Cardiac muscle cell (in vitro differentiated cells and primary cell): ENCODE results near the gene DDC. TPM values are rescaled to one million over a fixed set of nuclear protein-coding genes. Genes with fewer than 3 reads are reported as not detected.

Experiments used
- DNase-seq, 2 donors: peaks; one replicate each; pipeline versions ENCODE4 v3.0.0 to v3.0.0-alpha.2; 2010 to 2017; ENCODE audit warnings: low read depth in 1 of 2, low spot score in 1 of 2
- H3K27ac ChIP-seq: fragments of 200-600 bp; sonication (generic); 2 replicates; pipeline ENCODE4 v1.5.1; 2016
- H3K27me3 ChIP-seq: fragments of 200-600 bp; sonication (generic); 2 replicates; pipeline ENCODE4 v1.6.0; 2016; ENCODE audit warnings: control low read depth
- H3K36me3 ChIP-seq: fragments of 200-600 bp; sonication (generic); 2 replicates; pipeline ENCODE4 v1.5.1; 2016; ENCODE audit warnings: control low read depth
- H3K4me1 ChIP-seq: fragments of 200-600 bp; sonication (generic); 2 replicates; pipeline ENCODE4 v1.8.1; 2017; ENCODE audit warnings: low read depth, mild to moderate bottlenecking, mixed run types
- H3K4me3 ChIP-seq: fragments of 200-600 bp; sonication (generic); 2 replicates; pipeline ENCODE4 v1.5.1; 2016; ENCODE audit warnings: mild to moderate bottlenecking
- H3K9me3 ChIP-seq: fragments of 200-600 bp; sonication (generic); 2 replicates; pipeline ENCODE4 v1.5.1; 2017; ENCODE audit warnings: low read depth, mild to moderate bottlenecking, control low read depth
- CTCF ChIP-seq: IDR thresholded peaks from 2 replicates; pipeline ENCODE4 v1.5.1; 2012; ENCODE audit warnings: low read depth, mild to moderate bottlenecking, low read length
- polyA plus RNA-seq: library from polyadenylated mRNA; unstranded; fragments of >200 nt; fragmentation: Nextera tagmentation; extraction: Ambion mirVana; gene quantifications from 2 replicates; pipeline ENCODE4 v1.2.1, GENCODE V29; 2016
- total RNA-seq: library from RNA; depleted of rRNA; stranded (reverse); fragments of >200 nt; gene quantifications from 2 replicates; pipeline ENCODE4 v1.2.3, GENCODE V29; 2016

Gene DDC
- total and polyA plus RNA-seq, 2 experiments from 2014 or later, result not detected

- Histone ChIP-seq H3K27ac (no peak overlapping the region), H3K4me1 (peaks cover 3% of the 10 kb centered on the region), H3K9me3 (no peaks in the 10 kb centered on the region), H3K27me3 (no peaks in the 10 kb centered on the region), H3K36me3 (no peaks in the 10 kb centered on the region), H3K4me3 (no peak overlapping the region)
- no peak for TF ChIP-seq CTCF
- DNase-seq, result peak in 1 of 2 donors; percentile 5
Measured at GRCh38 chr7:50416527-50417182, 148.6 kb downstream of the DDC start.

- H3K36me3 ChIP-seq, result no peaks in the 10 kb centered on the region
- TF ChIP-seq CTCF, result no peak
- no peak overlapping the region for H3K27ac ChIP-seq
- H3K27me3 ChIP-seq, result no peaks in the 10 kb centered on the region
- no peak for DNase-seq
- H3K4me1 ChIP-seq, result peaks cover 3% of the 10 kb centered on the region
- H3K4me3 ChIP-seq, result no peak overlapping the region
- no peaks in the 10 kb centered on the region for H3K9me3 ChIP-seq
Measured at GRCh38 chr7:50415844-50416364, 149.3 kb downstream of the DDC start.

GRCh38 chr7:50413561-50413960, 151.6 kb downstream of the DDC start:
- no peak overlapping the region for H3K27ac ChIP-seq
- peaks cover 10% of the 10 kb centered on the region for H3K27me3 ChIP-seq
- no peak for DNase-seq
- H3K36me3 ChIP-seq, result no peaks in the 10 kb centered on the region
- no peak overlapping the region for H3K4me3 ChIP-seq
- H3K9me3 ChIP-seq, result no peaks in the 10 kb centered on the region
- TF ChIP-seq CTCF, result no peak
- peaks cover 3% of the 10 kb centered on the region for H3K4me1 ChIP-seq

GRCh38 chr7:50412973-50413372, 152.2 kb downstream of the DDC start:
- H3K36me3 ChIP-seq, result no peaks in the 10 kb centered on the region

GRCh38 chr7:50411332-50411731, 153.9 kb downstream of the DDC start:
- Histone ChIP-seq H3K27me3 (peaks cover 32% of the 10 kb centered on the region), H3K27ac (no peak overlapping the region), H3K9me3 (no peaks in the 10 kb centered on the region), H3K4me3 (no peak overlapping the region), H3K36me3 (no peaks in the 10 kb centered on the region), H3K4me1 (no peaks in the 10 kb centered on the region)
- TF ChIP-seq CTCF, result no peak
- DNase-seq, result no peak

More at GRCh38 chr7:50412973-50413372, 152.2 kb downstream of the DDC start:
- Histone ChIP-seq H3K9me3 (no peaks in the 10 kb centered on the region), H3K4me1 (peaks cover 3% of the 10 kb centered on the region), H3K27ac (no peak overlapping the region), H3K4me3 (no peak overlapping the region), H3K27me3 (peaks cover 16% of the 10 kb centered on the region)
- no peak for DNase-seq
- TF ChIP-seq CTCF, result no peak
